Trophoblast cell (in vitro differentiated cells and primary cell): Measurements from ENCODE around the gene SHROOM4.
A peak's percentile ranks its signal among the peaks of the same experiment; 100 is the strongest.

Experiments used
- DNase-seq, 2 donors: peaks; one replicate each; pipeline ENCODE4 v3.0.0-alpha.2; 2016
- H2AFZ ChIP-seq: 2 replicates; pipeline ENCODE4 v1.6.1; 2013; ENCODE audit warnings: low read length, moderate library complexity, mild to moderate bottlenecking; ENCODE audit not compliant: insufficient read depth, poor library complexity
- H2AK5ac ChIP-seq: 2 replicates; pipeline ENCODE4 v1.6.1; 2013; ENCODE audit warnings: mild to moderate bottlenecking, low read length
- H2BK120ac ChIP-seq: 2 replicates; pipeline ENCODE4 v1.6.1; 2013; ENCODE audit warnings: low read length, mild to moderate bottlenecking, moderate library complexity; ENCODE audit not compliant: insufficient read depth, poor library complexity
- H2BK12ac ChIP-seq: 2 replicates; pipeline ENCODE4 v1.6.1; 2013; ENCODE audit warnings: mild to moderate bottlenecking, low read length, moderate library complexity
- H2BK5ac ChIP-seq: 2 replicates; pipeline ENCODE4 v1.6.1; 2013; ENCODE audit warnings: low read length, low read depth, moderate library complexity, mild to moderate bottlenecking; ENCODE audit not compliant: poor library complexity
- H3K14ac ChIP-seq: 2 replicates; pipeline ENCODE4 v1.6.1; 2013; ENCODE audit warnings: mild to moderate bottlenecking, low read length
- H3K18ac ChIP-seq: 2 replicates; pipeline ENCODE4 v1.6.1; 2013; ENCODE audit warnings: mild to moderate bottlenecking, low read length
- H3K23ac ChIP-seq: 2 replicates; pipeline ENCODE4 v1.6.1; 2013; ENCODE audit warnings: low read length
- H3K27ac ChIP-seq: 2 replicates; pipeline ENCODE4 v1.5.1; 2013; ENCODE audit warnings: low read depth, mild to moderate bottlenecking, inconsistent platforms, low read length, moderate library complexity
- H3K27me3 ChIP-seq: 2 replicates; pipeline ENCODE4 v1.6.1; 2013; ENCODE audit warnings: inconsistent platforms, mild to moderate bottlenecking, low read length, moderate library complexity; ENCODE audit not compliant: insufficient read depth
- H3K36me3 ChIP-seq, 2 experiments: 1 replicate in 1 of 2; 2 replicates in 1 of 2; pipeline ENCODE4 v1.6.1; 2013; ENCODE audit warnings: low read length in 2 of 2, mild to moderate bottlenecking in 2 of 2, moderate library complexity in 1 of 2; ENCODE audit not compliant: insufficient read depth in 2 of 2, control insufficient read depth in 1 of 2
- H3K4ac ChIP-seq: 2 replicates; pipeline ENCODE4 v1.6.1; 2013; ENCODE audit warnings: low read depth, mild to moderate bottlenecking, low read length, moderate library complexity
- H3K4me1 ChIP-seq, 2 experiments: 1 replicate in 1 of 2; 2 replicates in 1 of 2; pipeline ENCODE4 v1.6.1; 2013; ENCODE audit warnings: low read length in 2 of 2, mild to moderate bottlenecking in 2 of 2, moderate library complexity in 1 of 2; ENCODE audit not compliant: insufficient read depth in 2 of 2, control insufficient read depth in 1 of 2
- H3K4me2 ChIP-seq: 2 replicates; pipeline ENCODE4 v1.6.1; 2013; ENCODE audit warnings: inconsistent platforms, mild to moderate bottlenecking, low read length, moderate library complexity
- H3K4me3 ChIP-seq: 2 replicates; pipeline ENCODE4 v1.5.1; 2013; ENCODE audit warnings: mild to moderate bottlenecking, low read depth, low read length, inconsistent platforms
- H3K79me1 ChIP-seq: one replicate; pipeline ENCODE4 v1.6.1; 2013; ENCODE audit warnings: low read length
- H3K79me2 ChIP-seq: 2 replicates; pipeline ENCODE4 v1.6.1; 2013; ENCODE audit warnings: low read length, mild to moderate bottlenecking; ENCODE audit not compliant: control insufficient read depth, insufficient read depth, poor library complexity
- H3K9ac ChIP-seq: 2 replicates; pipeline ENCODE4 v1.6.1; 2013; ENCODE audit warnings: mild to moderate bottlenecking, low read length
- H3K9me3 ChIP-seq: 2 replicates; pipeline ENCODE4 v1.6.1; 2013; ENCODE audit warnings: low read depth, mild to moderate bottlenecking, control low read depth, inconsistent platforms, low read length; ENCODE audit not compliant: insufficient read depth
- H4K12ac ChIP-seq: 2 replicates; pipeline ENCODE4 v1.6.1; 2013; ENCODE audit warnings: low read depth, mild to moderate bottlenecking, low read length, moderate library complexity
- H4K8ac ChIP-seq: 2 replicates; pipeline ENCODE4 v1.6.1; 2013; ENCODE audit warnings: low read depth, mild to moderate bottlenecking, low read length, moderate library complexity
- H4K91ac ChIP-seq: one replicate; pipeline ENCODE4 v1.6.1; 2013; ENCODE audit warnings: low read depth, mild to moderate bottlenecking, low read length, moderate library complexity
- WGBS: extraction: QIAGEN DNeasy Blood & Tissue Kit; methylation state at CpG from one replicate; pipeline ENCODE4 v1.1.7; 2013; ENCODE audit warnings: missing lambda C conversion rate; ENCODE audit not compliant: insufficient read length, insufficient coverage; ENCODE audit errors: extremely low coverage; 5-methylcytosine and 5-hydroxymethylcytosine counted together

SHROOM4 gene

DNA sequence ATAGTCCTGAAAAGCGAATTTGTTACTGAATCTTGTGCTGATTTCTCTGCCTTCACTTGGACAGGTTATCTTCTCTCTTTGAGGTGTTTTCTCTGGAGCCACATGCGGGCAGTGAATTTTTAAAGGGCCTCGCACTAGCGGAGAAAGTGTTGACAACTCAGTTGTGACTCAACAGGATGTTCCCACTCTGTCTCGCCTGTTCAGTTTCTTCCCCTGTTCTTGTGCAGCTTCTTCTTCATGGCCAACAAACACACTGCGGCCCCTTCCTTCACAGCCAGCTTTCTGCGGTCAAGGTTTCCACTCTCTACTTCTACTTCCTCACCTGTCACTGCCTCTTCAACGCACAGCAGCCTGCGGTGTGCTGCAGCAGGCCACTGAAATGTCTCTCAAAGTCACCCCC is 1.1 kb upstream of the SHROOM4 start:
- Histone ChIP-seq H3K36me3 (no peaks in the 10 kb centered on the region), H2AFZ (no peak overlapping the region), H3K9me3 (no peaks in the 10 kb centered on the region), H3K4me1 (peaks cover 7 to 10% of the 10 kb centered on the region in 2 experiments), H2BK120ac (no peak overlapping the region), H3K4me3 (no peak overlapping the region), H4K12ac (no peak overlapping the region), H3K4ac (no peak overlapping the region), H3K4me2 (no peak overlapping the region), H3K27ac (no peak overlapping the region), H3K79me2 (peaks cover 2% of the 10 kb centered on the region), H3K79me1 (peaks cover 13% of the 10 kb centered on the region), H2BK12ac (no peak overlapping the region), H3K23ac (no peak overlapping the region), H4K91ac (no peak overlapping the region), H2AK5ac (no peak overlapping the region), H2BK5ac (no peak overlapping the region), H3K14ac (no peak overlapping the region), H3K27me3 (no peaks in the 10 kb centered on the region), H3K18ac (no peak overlapping the region), H4K8ac (no peak overlapping the region), H3K9ac (no peak overlapping the region)
- no CpG with 5 or more reads among the region's 9 CpGs for WGBS
- DNase-seq = no peak

DNA sequence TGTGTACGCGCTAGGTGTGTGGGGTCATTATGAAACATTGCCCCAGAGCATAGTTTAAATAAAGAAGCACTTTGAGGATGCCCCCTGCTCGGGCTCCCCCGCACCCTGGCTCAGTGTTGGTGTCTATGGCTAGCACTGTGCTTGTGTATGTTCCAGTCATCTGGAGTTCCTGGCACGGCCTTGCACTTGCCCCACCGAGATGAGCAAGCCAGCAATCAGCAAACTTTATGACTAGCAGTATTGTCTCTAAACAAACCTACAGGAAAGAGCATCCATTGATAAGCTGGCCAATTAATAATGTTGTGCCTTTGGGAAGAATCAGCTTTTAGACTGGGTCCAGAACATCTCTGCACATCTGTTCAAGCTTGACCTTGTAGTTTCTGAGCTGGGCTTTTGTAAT is 707 bp upstream of the SHROOM4 start:
- Histone ChIP-seq H2BK12ac (peak overlapping the region; percentile 65), H2AFZ (peak overlapping the region; percentile 32), H3K4me3 (peak overlapping the region; percentile 81), H3K79me2 (peaks cover 2% of the 10 kb centered on the region), H3K9me3 (no peaks in the 10 kb centered on the region), H2AK5ac (no peak overlapping the region), H3K79me1 (peaks cover 13% of the 10 kb centered on the region), H3K4me1 (peaks cover 7 to 10% of the 10 kb centered on the region in 2 experiments), H3K4me2 (peak overlapping the region; percentile 94), H3K14ac (peak overlapping the region; percentile 65), H2BK5ac (no peak overlapping the region), H3K23ac (no peak overlapping the region), H3K9ac (no peak overlapping the region), H4K12ac (peak overlapping the region; percentile 84), H3K27ac (peak overlapping the region; percentile 70), H3K4ac (no peak overlapping the region), H3K18ac (peak overlapping the region; percentile 54), H3K27me3 (no peaks in the 10 kb centered on the region), H4K8ac (peak overlapping the region; percentile 81), H3K36me3 (no peaks in the 10 kb centered on the region), H4K91ac (peak overlapping the region; percentile 58), H2BK120ac (peak overlapping the region; percentile 49)
- no peak for DNase-seq
- no CpG with 5 or more reads among the region's 6 CpGs for WGBS

DNA sequence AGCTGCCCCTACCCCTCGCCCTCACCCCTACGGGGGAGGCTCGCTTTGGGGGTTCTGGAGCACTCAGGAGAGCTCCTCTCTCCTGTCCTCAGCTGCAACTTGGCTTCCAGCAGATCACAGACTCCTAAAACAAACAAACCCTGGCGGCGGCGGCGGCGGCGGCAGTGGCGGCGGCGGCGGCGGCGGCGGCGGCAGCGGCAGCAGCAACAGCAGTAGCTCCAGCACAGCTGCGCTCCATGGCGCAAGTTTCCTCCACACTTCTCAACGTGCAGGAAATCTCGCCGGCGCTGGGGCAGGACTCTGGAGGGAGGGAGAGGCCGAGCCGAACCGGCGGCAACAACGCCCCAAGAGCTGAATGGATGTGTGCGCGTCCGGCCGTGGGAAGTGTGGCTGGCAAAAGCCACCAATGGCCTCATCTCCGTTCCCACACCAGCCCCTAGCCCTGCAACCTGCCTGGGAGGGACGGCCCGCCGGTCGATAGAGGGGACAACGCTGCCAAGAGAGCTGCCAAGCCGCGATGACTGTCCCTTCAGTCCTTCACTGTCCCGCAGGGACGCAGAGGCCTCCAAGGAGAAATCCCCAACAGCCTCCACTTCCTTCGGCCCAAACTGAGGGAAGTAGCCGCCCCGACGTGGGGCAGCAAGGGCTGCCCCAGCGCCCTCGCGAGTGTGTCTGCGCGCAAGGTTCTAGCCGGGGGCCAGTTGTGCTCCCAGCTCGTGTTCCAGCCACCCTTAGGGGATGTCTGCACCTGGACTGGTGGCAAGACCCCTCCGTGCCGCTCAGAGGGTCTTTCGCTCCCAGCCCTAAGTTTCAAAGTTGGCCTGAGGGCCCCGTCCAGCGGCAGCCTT is 775 bp downstream of the SHROOM4 start:
- peaks cover 7 to 10% of the 10 kb centered on the region in 2 experiments for H3K4me1 ChIP-seq
- WGBS = no CpG with 5 or more reads among the region's 59 CpGs
- no peak overlapping the region for H4K8ac ChIP-seq

DNA sequence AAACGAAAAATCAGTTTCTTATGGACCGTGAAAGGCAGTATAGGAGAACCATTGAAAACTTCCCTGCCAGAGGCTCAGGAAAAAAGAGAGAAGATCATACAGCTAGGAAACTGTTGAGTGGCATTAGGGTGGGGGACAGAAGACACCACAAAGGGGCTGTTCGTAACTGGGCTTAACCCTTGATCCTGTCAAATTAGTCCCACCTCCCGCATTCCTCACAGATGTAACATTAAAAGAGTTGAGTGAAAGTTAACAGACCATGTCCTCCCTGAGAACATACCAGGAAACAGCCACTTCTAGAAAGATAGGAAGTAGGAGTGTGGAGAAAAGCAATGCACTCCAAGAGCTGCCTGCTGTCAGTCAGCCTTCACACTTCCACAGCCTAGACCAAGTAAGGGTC is 8.7 kb downstream of the SHROOM4 start:
- no peak overlapping the region for H3K4ac ChIP-seq
- H3K14ac ChIP-seq = no peak overlapping the region
- no peaks in the 10 kb centered on the region for H3K27me3 ChIP-seq
- no peak overlapping the region for H2BK120ac ChIP-seq
- H2BK5ac ChIP-seq = no peak overlapping the region
- H3K9ac ChIP-seq = no peak overlapping the region
- H3K4me3 ChIP-seq = no peak overlapping the region
- no peaks in the 10 kb centered on the region for H3K79me2 ChIP-seq
- H2BK12ac ChIP-seq = no peak overlapping the region
- no peak overlapping the region for H2AK5ac ChIP-seq
- no peak overlapping the region for H3K23ac ChIP-seq
- no CpG with 5 or more reads among the region's 4 CpGs for WGBS
- H4K91ac ChIP-seq = no peak overlapping the region
- no peak overlapping the region for H4K12ac ChIP-seq
- peaks cover 3% of the 10 kb centered on the region for H3K79me1 ChIP-seq
- H3K18ac ChIP-seq = no peak overlapping the region
- peaks cover 11 to 26% of the 10 kb centered on the region in 2 experiments for H3K4me1 ChIP-seq
- no peaks in the 10 kb centered on the region for H3K9me3 ChIP-seq
- no peak overlapping the region for H3K27ac ChIP-seq
- H3K36me3 ChIP-seq = no peaks in the 10 kb centered on the region
- no peak overlapping the region for H4K8ac ChIP-seq
- H3K4me2 ChIP-seq = no peak overlapping the region
- no peak for DNase-seq
- no peak overlapping the region for H2AFZ ChIP-seq

More for the DNA sequence above, 775 bp downstream of the SHROOM4 start:
- Histone ChIP-seq H3K36me3 (no peaks in the 10 kb centered on the region), H4K12ac (peak overlapping the region; percentile 66), H2BK120ac (peak overlapping the region; percentile 25), H3K4me3 (peak overlapping the region; percentile 81), H3K14ac (peak overlapping the region; percentile 39), H3K4ac (no peak overlapping the region), H3K23ac (no peak overlapping the region), H3K27ac (peak overlapping the region; percentile 29), H2BK12ac (peak overlapping the region; percentile 45), H4K91ac (peak overlapping the region; percentile 55), H3K4me2 (peak overlapping the region; percentile 94), H3K27me3 (no peaks in the 10 kb centered on the region), H3K9me3 (no peaks in the 10 kb centered on the region), H3K18ac (peak overlapping the region; percentile 67), H2AK5ac (no peak overlapping the region), H2AFZ (peak overlapping the region; percentile 69), H3K79me2 (peaks cover 2% of the 10 kb centered on the region), H2BK5ac (no peak overlapping the region), H3K9ac (peak overlapping the region; percentile 82), H3K79me1 (peaks cover 13% of the 10 kb centered on the region)
- DNase-seq = peak in 1 of 2 donors; percentile 29
